Thyroid gland (tissue), 4 donors: Measurements from ENCODE around the gene ACE. TPM values are rescaled to one million over a fixed set of nuclear protein-coding genes. Genes with fewer than 3 reads are reported as not detected.

Source experiments
- DNase-seq, 2 donors: peaks; one replicate each; pipeline ENCODE4 v3.0.0-alpha.2; 2019
- H3K27ac ChIP-seq, 3 donors: fragments of 200-600 bp; sonication (generic); 1 replicate in 2 of 3; 2 replicates in 1 of 3; pipeline ENCODE4 v1.5.1; 2016 to 2019; ENCODE audit warnings: mild to moderate bottlenecking in 1 of 3, moderate library complexity in 1 of 3
- H3K27me3 ChIP-seq: fragments of 200-600 bp; sonication (generic); one replicate; pipeline ENCODE4 v1.5.1; 2019
- H3K36me3 ChIP-seq, 2 donors: fragments of 200-600 bp; sonication (generic); one replicate each; pipeline ENCODE4 v1.5.1; 2016 to 2019
- H3K4me1 ChIP-seq, 2 donors: fragments of 200-600 bp; sonication (generic); one replicate each; pipeline ENCODE4 v1.5.1; 2017 to 2019
- H3K4me3 ChIP-seq, 3 donors: fragments of 200-600 bp; sonication (generic); replicated peaks in 1 of 3; 1 replicate in 2 of 3; 2 replicates in 1 of 3; pipeline ENCODE4 v1.5.1; 2016; ENCODE audit warnings: mild to moderate bottlenecking in 1 of 3
- H3K9me3 ChIP-seq: fragments of 200-600 bp; sonication (generic); one replicate; pipeline ENCODE4 v1.5.1; 2017
- CTCF ChIP-seq, 6 experiments: fragments of 200-600 bp in 3 of 6; fragments of 450-650 bp in 3 of 6; sonication (generic) in 3 of 6; IDR thresholded peaks; one replicate each; pipeline ENCODE4 v1.5.1; 2016 to 2019; ENCODE audit warnings: antibody characterized with exemption in 6 of 6, mild to moderate bottlenecking in 2 of 6, inconsistent platforms in 1 of 6, moderate library complexity in 1 of 6
- POLR2A ChIP-seq, 2 donors: fragments of 450-650 bp; IDR thresholded peaks; one replicate each; pipeline ENCODE4 v1.6.1; 2017; ENCODE audit warnings: antibody characterized with exemption in 2 of 2, mild to moderate bottlenecking in 2 of 2, moderate library complexity in 1 of 2
- WGBS, 2 donors: methylation state at CpG; one replicate each; pipeline ENCODE4 v1.1.5; 2017; 5-methylcytosine and 5-hydroxymethylcytosine counted together
- intact Hi-C: fragments of 100-400 bp; cut with DNase I; formaldehyde crosslinking; loops from one replicate; pipeline ENCODE4 v1.15.1; 2023
- total RNA-seq, 4 donors: library from RNA; depleted of rRNA; stranded (reverse); fragments of >200 nt; gene quantifications; one replicate each; pipeline ENCODE4 v1.2.3, GENCODE V29; 2016

Gene ACE
- total RNA-seq, 4 donors from 2014 or later, result 1.1 to 12.7 (median 10.3) TPM

- intact Hi-C loops, result no loop called here
- Histone ChIP-seq H3K36me3 (no peaks in the 10 kb centered on the region), H3K4me1 (peaks cover 24 to 31% of the 10 kb centered on the region in 2 donors), H3K4me3 (peak within 1 kb of the TSS; percentile 51 to 54 (median 51)), H3K9me3 (no peaks in the 10 kb centered on the region), H3K27ac (peak within 1 kb of the TSS; percentile 71 to 95 (median 80)), H3K27me3 (no peaks in the 10 kb centered on the region)
- peak in 5 of 6 experiments; percentile 20 to 66 (median 51) for TF ChIP-seq CTCF (IDR thresholded peaks at IDR 0.05)
- peak; percentile 46 to 79 for TF ChIP-seq POLR2A (IDR thresholded peaks at IDR 0.05)
- DNase-seq, result peak; percentile 87 to 89
- WGBS, 2 donors, result 5 to 7% methylated on average over 6 to 18 of the region's 99 CpGs
Measured at GRCh38 chr17:63445954-63446752, 30.7 kb upstream of the ACE start, which contains the start of gene CYB561. CYB561 (minus strand) TSS chr17:63446306; CDS start chr17:63437547, 8,759 bp downstream.

DNA sequence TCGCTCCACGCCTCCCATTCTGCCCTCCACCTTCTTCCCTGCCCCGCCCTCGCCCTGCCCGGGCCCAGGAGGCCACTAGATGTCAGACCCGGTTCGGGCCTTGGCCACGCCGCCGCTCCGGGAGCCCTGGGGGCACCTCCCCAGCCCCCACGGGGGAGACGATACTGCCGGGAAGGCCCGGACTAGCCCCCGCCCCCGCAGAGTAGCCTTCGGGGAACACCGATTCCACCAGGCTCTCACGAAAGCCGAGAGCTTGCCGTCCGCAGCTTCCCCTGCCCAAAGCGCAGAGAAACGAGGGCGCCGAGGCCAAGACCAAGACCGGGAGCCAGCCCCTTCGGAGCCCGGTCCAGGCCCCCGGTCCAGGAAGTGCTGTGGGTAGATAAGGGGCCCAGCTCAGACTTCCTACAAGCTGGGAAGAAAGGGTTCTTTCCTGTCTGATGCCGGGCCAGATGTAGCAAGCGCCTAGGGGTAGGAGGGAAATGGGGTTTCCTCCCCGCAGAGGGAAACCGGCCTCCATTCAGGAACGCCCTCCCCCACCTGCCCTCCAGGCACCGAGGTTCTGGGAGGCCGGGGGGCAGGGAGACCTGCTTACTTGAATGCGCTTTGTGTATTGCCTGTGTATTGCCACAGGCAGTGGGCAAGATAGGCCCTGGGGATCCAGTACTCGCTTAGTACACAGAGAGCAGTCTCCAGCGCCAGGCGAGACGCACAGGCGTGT lies 29.9 kb upstream of the ACE start:
- intact Hi-C loops, result no loop called here
- TF ChIP-seq CTCF (IDR thresholded peaks at IDR 0.05), result peak in 1 of 6 experiments; percentile 14
- TF ChIP-seq POLR2A (IDR thresholded peaks at IDR 0.05), result no peak
- peak overlapping the region; percentile 71 to 95 (median 80) for H3K27ac ChIP-seq
- H3K9me3 ChIP-seq, result no peaks in the 10 kb centered on the region
- 38 to 39% methylated on average over 19 to 22 of the region's 44 CpGs for WGBS, 2 donors
- no peaks in the 10 kb centered on the region for H3K27me3 ChIP-seq
- H3K4me1 ChIP-seq, result peaks cover 24 to 31% of the 10 kb centered on the region in 2 donors
- no peaks in the 10 kb centered on the region for H3K36me3 ChIP-seq
- peak; percentile 63 to 66 for DNase-seq
- peak overlapping the region; percentile 51 to 54 (median 51) for H3K4me3 ChIP-seq

- Histone ChIP-seq H3K9me3 (no peaks in the 10 kb centered on the region), H3K4me1 (peaks cover 24 to 31% of the 10 kb centered on the region in 2 donors), H3K4me3 (no peak overlapping the region), H3K27me3 (no peaks in the 10 kb centered on the region), H3K27ac (peak overlapping the region; percentile 71 to 95 (median 80)), H3K36me3 (no peaks in the 10 kb centered on the region)
- intact Hi-C loops, result no loop called here
- peak; percentile 56 to 67 for DNase-seq
- no peak for TF ChIP-seq CTCF (IDR thresholded peaks at IDR 0.05)
- no peak for TF ChIP-seq POLR2A (IDR thresholded peaks at IDR 0.05)
- WGBS, 2 donors, result 24 to 31% methylated on average over 5 to 12 of the region's 12 CpGs
Measured at GRCh38 chr17:63447471-63448009, 29.3 kb upstream of the ACE start.

DNA sequence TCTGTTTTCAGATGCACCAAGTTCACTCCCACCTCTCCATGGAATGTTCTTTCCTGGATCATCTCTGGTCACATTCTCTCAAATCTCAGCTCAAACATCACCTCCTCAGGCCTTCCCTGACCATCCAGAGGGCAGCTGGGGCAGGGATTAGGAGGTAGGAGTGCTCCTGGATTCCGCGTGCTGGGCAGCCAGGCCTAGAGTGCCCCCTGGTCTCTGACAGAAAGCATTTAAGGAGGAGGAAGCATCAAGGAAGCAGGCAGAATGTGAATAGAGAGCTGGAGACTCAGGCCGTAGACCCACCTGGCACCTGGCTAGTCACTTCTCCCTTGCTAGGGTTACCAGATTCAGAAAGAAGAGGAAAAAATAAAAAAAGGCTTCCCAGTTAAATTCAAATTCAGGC lies 28.2 kb upstream of the ACE start:
- intact Hi-C loops, result no loop called here
- no peak overlapping the region for H3K27ac ChIP-seq
- no peaks in the 10 kb centered on the region for H3K36me3 ChIP-seq
- no peaks in the 10 kb centered on the region for H3K9me3 ChIP-seq
- peaks cover 24 to 31% of the 10 kb centered on the region in 2 donors for H3K4me1 ChIP-seq
- TF ChIP-seq CTCF (IDR thresholded peaks at IDR 0.05) (no peak), POLR2A (IDR thresholded peaks at IDR 0.05) (no peak)
- 86 to 98% methylated on average over 3 of the region's 3 CpGs for WGBS, 2 donors
- H3K27me3 ChIP-seq, result no peaks in the 10 kb centered on the region
- no peak for DNase-seq
- no peak overlapping the region for H3K4me3 ChIP-seq
